ENCODE data around the gene LEMD1.

LEMD1 gene

DNA sequence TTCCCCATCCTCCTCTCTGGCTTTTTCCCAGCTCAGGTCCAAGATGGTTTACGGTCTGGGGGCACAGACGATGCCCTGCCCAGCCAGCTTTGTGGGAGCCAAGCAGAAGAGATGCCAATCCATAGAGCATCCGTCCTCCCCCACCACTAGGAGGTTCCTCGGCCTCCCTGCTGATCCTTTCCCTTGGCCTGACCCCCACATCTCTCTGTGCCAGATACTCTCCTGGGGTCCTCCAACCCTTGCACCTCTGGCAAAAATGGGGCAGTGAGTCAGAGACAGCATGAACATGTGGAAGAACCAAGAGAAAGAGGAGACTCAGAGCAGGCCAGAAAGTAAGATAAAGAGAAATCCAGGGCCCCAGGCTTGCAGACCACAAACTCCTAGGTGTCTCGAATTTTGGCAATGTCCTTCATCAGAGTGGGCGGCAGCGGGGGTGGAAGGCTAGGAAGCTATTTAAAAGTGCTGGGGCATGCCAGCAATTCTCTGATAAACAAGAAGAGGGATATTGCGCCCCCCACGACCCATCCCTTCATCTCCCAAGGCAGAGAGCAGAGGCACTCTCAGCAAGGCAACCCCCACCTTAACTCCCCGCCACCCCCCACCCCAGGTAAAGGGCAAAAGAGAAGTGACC lies 22.6 kb upstream of the LEMD1 start:
- Histone ChIP-seq H3K27me3 (ENCODE audit: insufficient read depth, poor library complexity, severe bottlenecking) (peaks cover 7% of the 10 kb centered on the region), H3K27ac (replicated peaks) (no peak overlapping the region), H3K4me3 (replicated peaks; ENCODE audit: insufficient read depth, low read length) (no peak overlapping the region)
- DNase-seq (ENCODE audit: low read depth in 1 of 2, low spot score in 1 of 2), result no peak
- TF ChIP-seq POLR2AphosphoS5 (IDR thresholded peaks at IDR 0.05; ENCODE audit: low read depth) (no peak), REST (IDR thresholded peaks at IDR 0.05; ENCODE audit: insufficient replicate concordance, low read depth) (no peak)
- TF ChIP-seq, protein P1, sequence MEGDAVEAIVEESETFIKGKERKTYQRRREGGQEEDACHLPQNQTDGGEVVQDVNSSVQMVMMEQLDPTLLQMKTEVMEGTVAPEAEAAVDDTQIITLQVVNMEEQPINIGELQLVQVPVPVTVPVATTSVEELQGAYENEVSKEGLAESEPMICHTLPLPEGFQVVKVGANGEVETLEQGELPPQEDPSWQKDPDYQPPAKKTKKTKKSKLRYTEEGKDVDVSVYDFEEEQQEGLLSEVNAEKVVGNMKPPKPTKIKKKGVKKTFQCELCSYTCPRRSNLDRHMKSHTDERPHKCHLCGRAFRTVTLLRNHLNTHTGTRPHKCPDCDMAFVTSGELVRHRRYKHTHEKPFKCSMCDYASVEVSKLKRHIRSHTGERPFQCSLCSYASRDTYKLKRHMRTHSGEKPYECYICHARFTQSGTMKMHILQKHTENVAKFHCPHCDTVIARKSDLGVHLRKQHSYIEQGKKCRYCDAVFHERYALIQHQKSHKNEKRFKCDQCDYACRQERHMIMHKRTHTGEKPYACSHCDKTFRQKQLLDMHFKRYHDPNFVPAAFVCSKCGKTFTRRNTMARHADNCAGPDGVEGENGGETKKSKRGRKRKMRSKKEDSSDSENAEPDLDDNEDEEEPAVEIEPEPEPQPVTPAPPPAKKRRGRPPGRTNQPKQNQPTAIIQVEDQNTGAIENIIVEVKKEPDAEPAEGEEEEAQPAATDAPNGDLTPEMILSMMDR (IDR thresholded peaks at IDR 0.05; ENCODE audit: insufficient read depth, low read length), result no peak

DNA sequence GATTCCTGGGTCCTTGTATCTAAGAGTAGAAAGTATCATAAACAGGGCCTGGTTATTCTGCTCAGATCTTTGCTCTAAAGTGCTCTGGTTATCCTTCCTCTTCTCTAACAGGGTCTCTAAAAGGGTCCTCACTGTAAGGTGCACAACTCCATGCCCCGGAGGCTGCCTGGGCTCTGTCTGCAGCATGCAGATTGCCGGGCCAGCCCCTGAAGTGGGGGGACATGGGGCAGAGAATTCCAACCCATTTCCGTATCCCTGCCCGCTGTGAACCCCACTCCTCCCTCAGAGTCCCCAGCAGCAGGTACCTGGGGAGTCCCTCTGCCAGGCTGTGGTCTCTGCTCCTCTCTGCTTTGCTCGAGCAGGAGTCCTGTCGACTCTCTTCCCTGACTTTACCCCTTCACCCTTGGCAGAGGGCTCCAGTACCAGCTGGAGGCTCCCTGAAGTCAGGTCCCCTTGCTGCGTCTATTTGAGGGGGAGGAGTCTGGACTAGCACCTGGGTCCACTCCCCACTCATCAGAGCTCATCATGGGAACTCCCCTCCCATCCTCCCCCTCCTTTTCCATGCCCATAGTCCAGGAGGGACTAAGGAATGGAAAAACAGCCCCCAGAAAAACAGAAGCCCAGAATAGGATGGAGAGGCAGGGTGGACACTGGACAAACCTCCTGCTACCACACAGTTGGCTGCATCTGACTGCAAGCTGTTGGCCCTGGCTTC lies 21.9 kb upstream of the LEMD1 start:
- no peak for DNase-seq (ENCODE audit: low read depth in 1 of 2, low spot score in 1 of 2)
- Histone ChIP-seq H3K27ac (replicated peaks) (no peak overlapping the region), H3K4me3 (replicated peaks; ENCODE audit: insufficient read depth, low read length) (no peak overlapping the region), H3K27me3 (ENCODE audit: insufficient read depth, poor library complexity, severe bottlenecking) (peaks cover 7% of the 10 kb centered on the region)
- TF ChIP-seq REST (IDR thresholded peaks at IDR 0.05; ENCODE audit: insufficient replicate concordance, low read depth) (no peak), GABPA (IDR thresholded peaks at IDR 0.05; ENCODE audit: low read depth) (no peak), SPI1 (IDR thresholded peaks at IDR 0.05; ENCODE audit: borderline replicate concordance, low read depth) (no peak), POLR2AphosphoS5 (IDR thresholded peaks at IDR 0.05; ENCODE audit: low read depth) (no peak)
- TF ChIP-seq, protein P1 (IDR thresholded peaks at IDR 0.05; ENCODE audit: insufficient read depth, low read length), result no peak

GRCh38 chr1:205442051-205442725 lies 20.3 kb upstream of the LEMD1 start:
- Histone ChIP-seq H3K27ac (replicated peaks) (no peak overlapping the region), H3K27me3 (ENCODE audit: insufficient read depth, poor library complexity, severe bottlenecking) (peaks cover 3% of the 10 kb centered on the region), H3K4me3 (replicated peaks; ENCODE audit: insufficient read depth, low read length) (no peak overlapping the region)
- no peak for DNase-seq (ENCODE audit: low read depth in 1 of 2, low spot score in 1 of 2)
- TF ChIP-seq, protein P1 (IDR thresholded peaks at IDR 0.05; ENCODE audit: insufficient read depth, low read length), result no peak
- TF ChIP-seq POLR2AphosphoS5 (IDR thresholded peaks at IDR 0.05; ENCODE audit: low read depth) (no peak), GABPA (IDR thresholded peaks at IDR 0.05; ENCODE audit: low read depth) (no peak), SPI1 (IDR thresholded peaks at IDR 0.05; ENCODE audit: borderline replicate concordance, low read depth) (no peak), REST (IDR thresholded peaks at IDR 0.05; ENCODE audit: insufficient replicate concordance, low read depth) (no peak)

Measured in HL-60 (cell line).